HCT116 (cell line): ENCODE measurements around the gene PRND. TPM values are rescaled to one million over a fixed set of nuclear protein-coding genes. Genes with fewer than 3 reads are reported as not detected.
"Not testable (repeated sequence)": the region's sequence is repeated elsewhere in the genome, so short reads cannot be mapped to it uniquely, and the experiment has no call there.

Experiments used
- ATAC-seq: fragments of 200-7000 bp; cut with Tn5 transposase; 2 replicates; pipeline ENCODE4 v1.9.1; 2020; ENCODE audit warnings: mild to moderate bottlenecking, moderate library complexity
- BruUV-seq: library from RNA; stranded (reverse); fragments of 400-500 nt; replicated peaks from 2 replicates; lab custom pipeline; 2021; lab: Mats Ljungman, UMichigan
- CTCF ChIA-PET: fragments of 300-600 bp; sonication (Branson Sonifier 250); formaldehyde crosslinking; loops from one replicate; lab custom pipeline; 2021; ENCODE audit warnings: antibody characterized with exemption; lab: Charles Lee
- POLR2A ChIA-PET: fragments of 300-600, 350-600 bp; sonication (Branson Sonifier 250); formaldehyde crosslinking; loops from one replicate; lab custom pipeline; 2021; ENCODE audit warnings: antibody characterized with exemption; lab: Charles Lee
- RAD21 ChIA-PET, 2 experiments: fragments of 300-600 bp; sonication (Branson Sonifier 250); formaldehyde crosslinking; loops; one replicate each; lab custom pipeline; 2023; ENCODE audit warnings: low total read pairs in 2 of 2; ENCODE audit not compliant: uncharacterized antibody in 2 of 2, unreplicated experiment in 2 of 2, low non-redundant PET in 1 of 2; lab: Charles Lee
- DNase-seq: peaks from one replicate; pipeline ENCODE4 v3.0.0-alpha.2; 2010; ENCODE audit warnings: low read depth, low spot score
- H2AFZ ChIP-seq: fragments of 200-600 bp; shearing (Covaris generic), sonication (generic); 2 replicates; pipeline ENCODE4 v1.6.1; 2017; ENCODE audit warnings: low read depth, mixed run types, mixed read lengths, antibody characterized with exemption, low read length; ENCODE audit not compliant: poor library complexity, severe bottlenecking
- H3K27ac ChIP-seq: 2 replicates; pipeline ENCODE4 v1.5.1; 2012; ENCODE audit warnings: low read depth, low read length
- H3K27me3 ChIP-seq: fragments of 200-600 bp; sonication (generic); 2 replicates; pipeline ENCODE4 v1.6.1; 2016; ENCODE audit warnings: mixed run types, low read length, mixed read lengths; ENCODE audit not compliant: insufficient read depth
- H3K36me3 ChIP-seq, 2 experiments: fragments of 200-500 bp in 1 of 2; fragments of 200-600 bp in 1 of 2; sonication (Bioruptor generic) in 1 of 2; sonication (generic) in 1 of 2; 2 replicates each; pipeline versions ENCODE4 v1.5.1 to v1.6.1; 2014 to 2016; ENCODE audit warnings: low read length in 2 of 2, inconsistent platforms in 1 of 2, mixed read lengths in 1 of 2, mixed run types in 1 of 2; ENCODE audit not compliant: insufficient read depth in 2 of 2, control insufficient read depth in 1 of 2
- H3K4me1 ChIP-seq, 2 experiments: fragments of 200-600 bp in 1 of 2; sonication (generic) in 1 of 2; 2 replicates each; pipeline versions ENCODE4 v1.5.1 to v1.6.1; 2012 to 2017; ENCODE audit warnings: low read length in 2 of 2, inconsistent platforms in 1 of 2, mild to moderate bottlenecking in 1 of 2, mixed read lengths in 1 of 2, mixed run types in 1 of 2, moderate library complexity in 1 of 2; ENCODE audit not compliant: insufficient read depth in 2 of 2, control insufficient read depth in 1 of 2
- H3K4me2 ChIP-seq: fragments of 200-600 bp; sonication (generic); 2 replicates; pipeline ENCODE4 v1.6.1; 2017; ENCODE audit warnings: mixed run types, low read length, mixed read lengths
- H3K4me3 ChIP-seq, 2 experiments: fragments of 200-600 bp in 1 of 2; sonication (generic) in 1 of 2; replicated peaks in 1 of 2; 2 replicates each; pipeline ENCODE4 v1.5.1; 2011 to 2016; ENCODE audit warnings: low read length in 2 of 2, control low read depth in 1 of 2, low read depth in 1 of 2, mild to moderate bottlenecking in 1 of 2, mixed read lengths in 1 of 2, mixed run types in 1 of 2
- H3K79me2 ChIP-seq: fragments of 200-600 bp; sonication (generic); 2 replicates; pipeline ENCODE4 v1.6.1; 2017; ENCODE audit warnings: mild to moderate bottlenecking, mixed run types, low read length, moderate library complexity, mixed read lengths; ENCODE audit not compliant: insufficient read depth
- H3K9ac ChIP-seq: fragments of 200-600 bp; sonication (generic); 2 replicates; pipeline ENCODE4 v1.6.1; 2016; ENCODE audit warnings: low read length, mixed read lengths
- H3K9me2 ChIP-seq: fragments of 200-600 bp; sonication (generic), shearing (Covaris generic); 2 replicates; pipeline ENCODE4 v1.6.1; 2017; ENCODE audit warnings: mixed run types, mild to moderate bottlenecking, moderate library complexity; ENCODE audit not compliant: insufficient read depth
- H3K9me3 ChIP-seq, 2 experiments: fragments of 200-500 bp in 1 of 2; fragments of 200-600 bp in 1 of 2; sonication (Bioruptor generic) in 1 of 2; sonication (generic) in 1 of 2; 2 replicates each; pipeline ENCODE4 v1.6.1; 2014 to 2017; ENCODE audit warnings: low read length in 2 of 2, mixed read lengths in 2 of 2, inconsistent platforms in 1 of 2, low read depth in 1 of 2, mild to moderate bottlenecking in 1 of 2, mixed run types in 1 of 2, moderate library complexity in 1 of 2; ENCODE audit not compliant: control insufficient read depth in 1 of 2, insufficient read depth in 1 of 2
- H4K20me1 ChIP-seq: fragments of 200-600 bp; sonication (generic), shearing (Covaris generic); 2 replicates; pipeline ENCODE4 v1.6.1; 2017; ENCODE audit warnings: mixed run types, mild to moderate bottlenecking, moderate library complexity; ENCODE audit not compliant: insufficient read depth
- EGR1 ChIP-seq: IDR thresholded peaks from 2 replicates; pipeline ENCODE4 v1.6.1; 2012; ENCODE audit warnings: low read depth
- ELF1 ChIP-seq: IDR thresholded peaks from 2 replicates; pipeline ENCODE4 v1.6.1; 2012; ENCODE audit warnings: low read depth, borderline replicate concordance
- YY1 ChIP-seq: IDR thresholded peaks from 2 replicates; pipeline ENCODE4 v1.6.1; 2011; ENCODE audit warnings: low read length, low read depth, moderate library complexity, mild to moderate bottlenecking; ENCODE audit not compliant: insufficient replicate concordance; ENCODE audit errors: extremely low read depth
- intact Hi-C: fragments of 100-400 bp; cut with micrococcal nuclease; formaldehyde crosslinking; loops from 2 replicates; pipeline ENCODE4 v1.10.0; 2022
- total RNA-seq: library from RNA; stranded (reverse); gene quantifications from one replicate; pipeline ENCODE4 v1.2.1, GENCODE V29; 2021; ENCODE audit not compliant: unreplicated experiment
- TF ChIP-seq, protein P1 (sequence below), 3 experiments: fragments of 200-600 bp in 1 of 3; sonication (generic) in 1 of 3; IDR thresholded peaks in 2 of 3; conservative IDR thresholded peaks in 1 of 3; 2 replicates each; pipeline ENCODE4 v1.5.1; 2012 to 2017; ENCODE audit warnings: low read depth in 2 of 3, low read length in 2 of 3, antibody characterized with exemption in 1 of 3, borderline replicate concordance in 1 of 3, control low read depth in 1 of 3, mild to moderate bottlenecking in 1 of 3, mixed read lengths in 1 of 3, mixed run types in 1 of 3, moderate library complexity in 1 of 3; ENCODE audit not compliant: insufficient read depth in 1 of 3

Gene PRND
- total RNA-seq, 1 experiment from 2014 or later, result not detected

DNA sequence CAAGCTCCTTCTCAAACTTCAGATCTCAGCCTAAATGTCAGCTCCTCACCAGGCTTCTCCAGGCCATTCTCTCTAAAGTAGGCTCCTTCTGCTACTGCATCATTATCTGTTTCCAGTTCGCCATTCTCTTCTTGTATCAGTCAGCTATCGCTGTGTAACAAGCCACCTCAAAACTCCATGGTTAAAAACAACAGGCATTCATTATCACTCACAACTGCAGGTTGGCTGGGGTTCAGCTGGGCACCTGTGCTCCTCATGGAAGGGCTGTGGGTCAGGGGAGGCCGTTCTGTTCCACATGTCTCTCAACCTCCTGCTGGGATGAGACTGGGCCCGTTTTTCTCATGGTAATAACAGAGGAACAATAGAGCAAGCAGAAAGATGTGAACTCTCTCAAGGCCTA, 28.7 kb downstream of the PRND start:
- Histone ChIP-seq H3K27me3 (no peaks in the 10 kb centered on the region), H3K79me2 (no peaks in the 10 kb centered on the region)
- RAD21 ChIA-PET, result no interaction called here
- TF ChIP-seq EGR1 (no peak), YY1 (no peak), ELF1 (no peak)
- TF ChIP-seq, all 23 proteins: peak for 0
- H3K9me3 ChIP-seq, result peaks cover 0 to 4% of the 10 kb centered on the region in 2 experiments; a peak in 1 of 4 replicates
- ATAC-seq, result no peak
- no peaks in the 10 kb centered on the region for H4K20me1 ChIP-seq
- intact Hi-C loops, result no loop called here
- no peak overlapping the region for H2AFZ ChIP-seq
- CTCF ChIA-PET, result interaction anchor here (1.6 kb wide), 1 partner anchor 9 kb away, joined by 6 read pairs; no protein-coding TSS in a partner anchor
- H3K9me2 ChIP-seq, result no peaks in the 10 kb centered on the region
- no peak overlapping the region for H3K27ac ChIP-seq
- no peak overlapping the region for H3K4me3 ChIP-seq
- no TSS peak for BruUV-seq
- no peak overlapping the region for H3K4me2 ChIP-seq
- H3K36me3 ChIP-seq, result no peaks in the 10 kb centered on the region
- H3K9ac ChIP-seq, result no peak overlapping the region
- POLR2A ChIA-PET, result no interaction called here
- no peaks in the 10 kb centered on the region for H3K4me1 ChIP-seq
- no peak for DNase-seq

DNA sequence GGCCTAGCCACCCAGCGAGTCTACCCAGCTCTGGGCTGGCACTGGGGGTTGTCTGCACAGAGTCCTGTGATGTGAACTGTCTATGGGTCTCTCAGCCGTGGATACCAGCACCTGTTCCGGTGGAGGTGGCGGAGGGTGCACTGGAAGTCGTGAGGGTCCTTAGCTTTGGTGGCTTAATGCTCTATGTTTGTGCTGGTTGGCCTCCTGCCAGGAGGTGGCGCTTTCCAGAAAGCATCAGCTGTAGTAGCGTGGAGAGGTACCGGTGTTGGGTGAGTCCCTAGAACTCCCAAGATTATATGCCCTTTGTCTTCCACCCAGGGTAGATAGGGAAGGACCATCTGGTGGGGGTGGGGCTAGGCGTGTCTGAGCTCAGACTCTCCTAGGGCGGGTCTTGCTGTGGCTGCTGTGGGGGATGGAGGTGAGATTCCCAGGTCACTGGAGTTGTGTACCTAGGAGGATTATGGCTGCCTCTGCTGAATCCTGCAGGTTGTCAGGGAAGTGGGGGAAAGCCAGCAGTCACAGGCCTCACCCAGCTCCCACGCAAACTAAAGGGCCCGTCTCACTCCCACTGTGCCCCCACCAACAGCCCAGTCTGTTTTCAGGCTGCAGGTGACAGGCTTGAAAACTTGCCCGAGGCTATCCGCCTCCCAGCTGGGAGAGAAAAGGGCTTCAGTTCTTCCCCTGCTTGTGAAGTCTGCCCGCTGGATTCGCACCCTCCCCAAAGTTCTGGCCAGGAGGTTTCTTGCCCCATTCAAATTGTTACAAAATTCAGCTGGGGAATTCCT, 37.6 kb downstream of the PRND start:
- intact Hi-C loops, H2AFZ ChIP-seq, DNase-seq, BruUV-seq, H3K9me2 ChIP-seq, POLR2A ChIA-PET, H3K9ac ChIP-seq, H3K79me2 ChIP-seq, H3K4me3 ChIP-seq, H3K9me3 ChIP-seq, ATAC-seq, H3K4me2 ChIP-seq, H3K27me3 ChIP-seq, H4K20me1 ChIP-seq, H3K36me3 ChIP-seq, H3K27ac ChIP-seq: not testable (repeated sequence)
- CTCF ChIA-PET, result interaction anchor here (0.9 to 1.6 kb wide), 4 partner anchors 14 to 433 kb away, joined by 3 to 5 read pairs (median 3); no protein-coding TSS in a partner anchor
- peaks cover 2 to 11% of the 10 kb centered on the region in 2 experiments; a peak in 3 of 4 replicates for H3K4me1 ChIP-seq
- TF ChIP-seq, protein P1, sequence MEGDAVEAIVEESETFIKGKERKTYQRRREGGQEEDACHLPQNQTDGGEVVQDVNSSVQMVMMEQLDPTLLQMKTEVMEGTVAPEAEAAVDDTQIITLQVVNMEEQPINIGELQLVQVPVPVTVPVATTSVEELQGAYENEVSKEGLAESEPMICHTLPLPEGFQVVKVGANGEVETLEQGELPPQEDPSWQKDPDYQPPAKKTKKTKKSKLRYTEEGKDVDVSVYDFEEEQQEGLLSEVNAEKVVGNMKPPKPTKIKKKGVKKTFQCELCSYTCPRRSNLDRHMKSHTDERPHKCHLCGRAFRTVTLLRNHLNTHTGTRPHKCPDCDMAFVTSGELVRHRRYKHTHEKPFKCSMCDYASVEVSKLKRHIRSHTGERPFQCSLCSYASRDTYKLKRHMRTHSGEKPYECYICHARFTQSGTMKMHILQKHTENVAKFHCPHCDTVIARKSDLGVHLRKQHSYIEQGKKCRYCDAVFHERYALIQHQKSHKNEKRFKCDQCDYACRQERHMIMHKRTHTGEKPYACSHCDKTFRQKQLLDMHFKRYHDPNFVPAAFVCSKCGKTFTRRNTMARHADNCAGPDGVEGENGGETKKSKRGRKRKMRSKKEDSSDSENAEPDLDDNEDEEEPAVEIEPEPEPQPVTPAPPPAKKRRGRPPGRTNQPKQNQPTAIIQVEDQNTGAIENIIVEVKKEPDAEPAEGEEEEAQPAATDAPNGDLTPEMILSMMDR (IDR thresholded peaks at IDR 0.05 in 2 of 3, conservative IDR thresholded peaks at IDR 0.05 in 1 of 3; ENCODE audit: borderline replicate concordance in 1 of 3, insufficient read depth in 1 of 3, low read depth in 2 of 3, low read length in 2 of 3), result peak in 2 of 3 experiments; percentile 8 to 30; a peak in 2 of 6 replicates
- RAD21 ChIA-PET, result interaction anchor here in 1 of 2 experiments (0.9 kb wide), 1 partner anchor 197 kb away, joined by 3 read pairs; no protein-coding TSS in a partner anchor
